Suppressor macrophage (primary cell): ENCODE results near the gene MFAP1.
A peak's percentile ranks its signal among the peaks of the same experiment; 100 is the strongest.
"Not testable (repeated sequence)": the region's sequence is repeated elsewhere in the genome, so short reads cannot be mapped to it uniquely, and the experiment has no call there.

Experiments
- DNase-seq, 4 experiments: peaks; one replicate each; pipeline ENCODE4 v3.0.0-alpha.2; 2020 to 2022

MFAP1 gene

GRCh38 chr15:43815064-43815463 is 9.4 kb downstream of the MFAP1 start:
- not testable (repeated sequence) for DNase-seq

- peak; percentile 55 to 87 (median 75) for DNase-seq
These were observed 15.4 kb downstream of the MFAP1 start for GRCh38 chr15:43808960-43809678.

- no peak for DNase-seq
These were observed 16.0 kb downstream of the MFAP1 start for GRCh38 chr15:43808435-43808950.

GRCh38 chr15:43802676-43803075 is 21.8 kb downstream of the MFAP1 start:
- DNase-seq = not testable (repeated sequence)

GRCh38 chr15:43800286-43801141 is 24.0 kb downstream of the MFAP1 start, which contains the start of gene HYPK:
HYPK (plus strand) TSS chr15:43800599; CDS start chr15:43800623, 24 bp downstream.
- DNase-seq = peak; percentile 91 to 95 (median 93)

GRCh38 chr15:43799945-43800285 is 24.6 kb downstream of the MFAP1 start, which contains the start of gene SERINC4:
SERINC4 (minus strand) TSS chr15:43800220; CDS start chr15:43799986, 234 bp downstream.
- DNase-seq = no peak

- DNase-seq = no peak
These were observed 25.1 kb downstream of the MFAP1 start for GRCh38 chr15:43799209-43799944.

- DNase-seq = no peak
These were observed 27.9 kb downstream of the MFAP1 start for GRCh38 chr15:43796566-43796965.

GRCh38 chr15:43795997-43796396 is 28.5 kb downstream of the MFAP1 start:
- no peak for DNase-seq

GRCh38 chr15:43795197-43795596 is 29.3 kb downstream of the MFAP1 start:
- no peak for DNase-seq

GRCh38 chr15:43794269-43795037 is 30.0 kb downstream of the MFAP1 start:
- DNase-seq = no peak

- DNase-seq = peak in 1 of 4 experiments; percentile 17
These were observed 30.8 kb downstream of the MFAP1 start for GRCh38 chr15:43793647-43794046.

- peak; percentile 76 to 87 (median 86) for DNase-seq
These were observed 31.6 kb downstream of the MFAP1 start for GRCh38 chr15:43792761-43793476.

- DNase-seq = peak; percentile 100
These were observed 32.3 kb downstream of the MFAP1 start, which contains the start of gene SERF2 for GRCh38 chr15:43791993-43792760. SERF2 (plus strand) TSS chr15:43792320; CDS start chr15:43792377, 57 bp downstream.

- DNase-seq = no peak
These were observed 35.1 kb downstream of the MFAP1 start for GRCh38 chr15:43789409-43789808.

GRCh38 chr15:43779016-43779415 is 45.5 kb downstream of the MFAP1 start:
- DNase-seq = no peak

GRCh38 chr15:43777267-43777914 is 47.1 kb downstream of the MFAP1 start:
- DNase-seq = peak; percentile 70 to 86 (median 77)

- peak; percentile 78 to 94 (median 86) for DNase-seq
These were observed 47.7 kb downstream of the MFAP1 start, which contains the start of gene ELL3 for GRCh38 chr15:43776718-43777266. ELL3 (minus strand) TSS chr15:43776966; CDS start chr15:43776901, 65 bp downstream.

GRCh38 chr15:43776101-43776717 is 48.3 kb downstream of the MFAP1 start:
- no peak for DNase-seq
